OCI-LY3 (cell line): ENCODE results near the gene MVD.

ENCODE experiments used
- H2AFZ ChIP-seq: fragments of 200-600, 300-600 bp; shearing (Covaris generic); 2 replicates; pipeline ENCODE4 v1.6.0; 2014; ENCODE audit warnings: antibody characterized with exemption, low read depth, low read length
- H3K27ac ChIP-seq: fragments of 200-600, 300-600 bp; sonication (generic); 2 replicates; pipeline ENCODE4 v1.5.1; 2014; ENCODE audit warnings: mild to moderate bottlenecking, low read length, moderate library complexity, mixed read lengths
- H3K27me3 ChIP-seq: fragments of 200-600, 300-600 bp; sonication (generic); 2 replicates; pipeline ENCODE4 v1.6.1; 2014; ENCODE audit warnings: low read depth, low read length, mixed read lengths
- H3K36me3 ChIP-seq: fragments of 200-600, 300-600 bp; sonication (generic); replicated peaks from 2 replicates; pipeline ENCODE3; 2014; ENCODE audit warnings: low read depth, low read length, mixed read lengths
- H3K4me1 ChIP-seq: fragments of 300-600, 200-600 bp; sonication (generic); 2 replicates; pipeline ENCODE4 v1.6.1; 2014; ENCODE audit warnings: low read length, mixed read lengths
- H3K4me2 ChIP-seq: fragments of 200-600, 300-600 bp; sonication (generic); 2 replicates; pipeline ENCODE4 v1.6.1; 2014; ENCODE audit warnings: low read length, mixed read lengths
- H3K4me3 ChIP-seq: fragments of 300-600, 200-600 bp; sonication (generic); 2 replicates; pipeline ENCODE4 v1.5.1; 2014; ENCODE audit warnings: antibody characterized with exemption, mild to moderate bottlenecking, low read length, moderate library complexity
- H3K79me2 ChIP-seq: fragments of 300-600, 200-600 bp; shearing (Covaris generic); 2 replicates; pipeline ENCODE4 v1.6.1; 2014; ENCODE audit warnings: mild to moderate bottlenecking, low read length, mixed read lengths
- H3K9ac ChIP-seq: fragments of 300-600, 200-600 bp; shearing (Covaris generic); 2 replicates; pipeline ENCODE4 v1.6.0; 2014; ENCODE audit warnings: mild to moderate bottlenecking, low read length, moderate library complexity
- H3K9me3 ChIP-seq: fragments of 200-600, 300-600 bp; shearing (Covaris generic); 2 replicates; pipeline ENCODE4 v1.6.1; 2014; ENCODE audit warnings: low read length, mixed read lengths; ENCODE audit not compliant: insufficient read depth
- H4K20me1 ChIP-seq: fragments of 200-600, 300-600 bp; sonication (generic); 2 replicates; pipeline ENCODE4 v1.6.1; 2016; ENCODE audit warnings: low read length, mixed read lengths; ENCODE audit not compliant: insufficient read depth
- CTCF ChIP-seq: fragments of 200-600, 300-600 bp; sonication (generic); IDR thresholded peaks from 2 replicates; pipeline ENCODE4 v1.5.1; 2014; ENCODE audit warnings: antibody characterized with exemption, low read length, low read depth
- EZH2phosphoT487 ChIP-seq: fragments of 200-600 bp; shearing (Covaris generic); IDR thresholded peaks from 2 replicates; pipeline ENCODE4 v1.6.1; 2018; ENCODE audit warnings: antibody characterized with exemption, mixed run types, low read depth

The MVD gene

GRCh38 chr16:88654363-88655052 is 8.4 kb downstream of the MVD start:
- H3K4me1 ChIP-seq, result peaks cover 16% of the 10 kb centered on the region
- H3K27me3 ChIP-seq, result no peaks in the 10 kb centered on the region
- H3K9me3 ChIP-seq, result no peaks in the 10 kb centered on the region
- H2AFZ ChIP-seq, result no peak overlapping the region
- no peak for TF ChIP-seq CTCF
- no peak overlapping the region for H3K4me3 ChIP-seq
- no peak overlapping the region for H3K9ac ChIP-seq
- peaks cover 56% of the 10 kb centered on the region for H3K36me3 ChIP-seq
- H3K79me2 ChIP-seq, result peaks cover 31% of the 10 kb centered on the region
- no peak overlapping the region for H3K4me2 ChIP-seq
- H4K20me1 ChIP-seq, result peaks cover 30% of the 10 kb centered on the region
- no peak overlapping the region for H3K27ac ChIP-seq

- Histone ChIP-seq H3K9me3 (no peaks in the 10 kb centered on the region), H3K79me2 (peaks cover 31% of the 10 kb centered on the region), H3K27me3 (no peaks in the 10 kb centered on the region), H3K36me3 (peaks cover 55% of the 10 kb centered on the region), H3K9ac (no peak overlapping the region), H3K4me1 (peaks cover 23% of the 10 kb centered on the region), H3K4me2 (no peak overlapping the region), H3K27ac (no peak overlapping the region), H2AFZ (no peak overlapping the region), H4K20me1 (peaks cover 30% of the 10 kb centered on the region), H3K4me3 (no peak overlapping the region)
- TF ChIP-seq EZH2phosphoT487, result no peak
- no peak for TF ChIP-seq CTCF
These were observed 9.1 kb downstream of the MVD start for GRCh38 chr16:88653596-88654362.

- H4K20me1 ChIP-seq, result peaks cover 32% of the 10 kb centered on the region
These were observed 9.8 kb downstream of the MVD start for GRCh38 chr16:88653101-88653500.

More at GRCh38 chr16:88653101-88653500, 9.8 kb downstream of the MVD start:
- Histone ChIP-seq H3K9me3 (no peaks in the 10 kb centered on the region), H3K4me2 (no peak overlapping the region), H2AFZ (no peak overlapping the region), H3K79me2 (peaks cover 33% of the 10 kb centered on the region), H3K9ac (no peak overlapping the region), H3K36me3 (peaks cover 56% of the 10 kb centered on the region), H3K27ac (no peak overlapping the region), H3K4me1 (peaks cover 30% of the 10 kb centered on the region), H3K27me3 (no peaks in the 10 kb centered on the region), H3K4me3 (no peak overlapping the region)
- no peak for TF ChIP-seq EZH2phosphoT487
- no peak for TF ChIP-seq CTCF
